Heart right ventricle (tissue), 16 donors: ENCODE data around the gene CFDP1. TPM values are rescaled to one million over a fixed set of nuclear protein-coding genes. Genes with fewer than 3 reads are reported as not detected.

Experiments used
- ATAC-seq, 8 donors: fragments of 200-7000 bp; cut with Tn5 transposase; one replicate each; pipeline ENCODE4 v1.9.1; 2020; ENCODE audit warnings: mild to moderate bottlenecking in 8 of 8, moderate library complexity in 8 of 8, moderate number of reproducible peaks in 1 of 8
- DNase-seq, 2 donors: peaks; one replicate each; pipeline ENCODE4 v3.0.0-alpha.2; 2020
- H3K27ac ChIP-seq, 10 donors: fragments of 200-600 bp; sonication (generic) in 2 of 10; one replicate each; pipeline versions ENCODE4 v1.5.0 to v1.8.0; 2020 to 2022; ENCODE audit warnings: mild to moderate bottlenecking in 3 of 10
- H3K27me3 ChIP-seq, 7 donors: fragments of 200-600 bp; one replicate each; pipeline ENCODE4 v1.8.0; 2021 to 2022; ENCODE audit warnings: mild to moderate bottlenecking in 2 of 7
- H3K36me3 ChIP-seq, 9 donors: fragments of 200-600 bp; sonication (generic) in 1 of 9; one replicate each; pipeline versions ENCODE4 v1.5.0 to v1.8.0; 2020 to 2022; ENCODE audit warnings: mild to moderate bottlenecking in 2 of 9
- H3K4me1 ChIP-seq, 9 donors: fragments of 200-600 bp; sonication (generic) in 1 of 9; one replicate each; pipeline versions ENCODE4 v1.5.0 to v1.8.0; 2020 to 2022; ENCODE audit warnings: mild to moderate bottlenecking in 4 of 9
- H3K4me3 ChIP-seq, 10 donors: fragments of 200-600 bp; sonication (generic) in 2 of 10; one replicate each; pipeline versions ENCODE4 v1.5.0 to v1.8.0; 2020 to 2022; ENCODE audit warnings: mild to moderate bottlenecking in 7 of 10, moderate library complexity in 2 of 10
- H3K9me3 ChIP-seq, 11 donors: fragments of 200-600 bp in 10 of 11; sonication (generic) in 2 of 11; one replicate each; pipeline versions ENCODE4 v1.5.0 to v1.8.0; 2013 to 2022; ENCODE audit warnings: mild to moderate bottlenecking in 2 of 11, control low read depth in 1 of 11, moderate library complexity in 1 of 11
- CTCF ChIP-seq, 9 donors: fragments of 200-600 bp; sonication (generic) in 2 of 9; IDR thresholded peaks; one replicate each; pipeline versions ENCODE4 v1.5.0 to v1.8.0; 2021 to 2022; ENCODE audit warnings: antibody characterized with exemption in 9 of 9, mild to moderate bottlenecking in 5 of 9, moderate library complexity in 1 of 9
- WGBS, 2 donors: extraction: QIAGEN DNeasy Blood & Tissue Kit; methylation state at CpG; one replicate each; pipeline ENCODE4 v1.1.7; 2013; ENCODE audit warnings: inconsistent platforms in 1 of 2; 5-methylcytosine and 5-hydroxymethylcytosine counted together
- intact Hi-C, 10 donors: fragments of 100-400 bp; cut with DNase I; formaldehyde crosslinking; loops; one replicate each; pipeline versions ENCODE4 v1.11.1 to v1.14.2; 2022
- long read RNA-seq, 3 donors: library from polyadenylated mRNA; unstranded; transcript quantifications; one replicate each; pipeline ENCODE4 v2.0.0, GENCODE V29; 2020 to 2021
- polyA plus RNA-seq, 2 donors: library from polyadenylated mRNA; stranded (reverse); fragments of 200-250 nt; gene quantifications; one replicate each; pipeline ENCODE4 v1.2.3, GENCODE V29; 2013
- total RNA-seq, 10 donors: library from RNA; stranded (reverse); fragmentation: NEBNext Ultra II Directional in 3 of 10; extraction: Animal tissue kit (Norgen Biotek cat#: 25700) in 3 of 10; gene quantifications; one replicate each; pipeline versions ENCODE4 v1.2.1 to v1.2.4, GENCODE V29; 2021 to 2023
- donor health status: Arrhythmogenic right ventricular cardiomyopathy.
- donor health status: ischemic (EF 13 %, LVEDD 7.1; RV severe dilation, severe dysfunction).
- donor health status: healthy with polysubstance abuse.
- donor health status: DM: no; HTN: yes; CAD: no.
- donor health status: DM: no; HTN: no; CAD: no.
- donor health status: ischemic (EF 25% LVEDD 6.9; RV normal size, moderate dysfunction).
- donor health status: ischemic (EF 25% LVEDD 5.7; RV mildly dilated, moderate dysfunction).
- donor health status: healthy.
- donor health status: DM: yes; HTN: yes; CAD: no.
- donor health status: Ischemic cardiomyopathy.
- donor health status: ischemic (EF 35%, LVEDD 5.7; RV mildly dilated, moderate dysfunction).
- donor health status: nonischemic (EF 11% LVEDD 7.7; RV severe dilation, severe dysfunction).
- donor health status: DM: yes; HTN: yes; CAD: no.
- donor health status: PGD.
- donor health status: ischemic (EF 29% LVEDD 5.4; RV normal size, mild dysfunction).
- donor health status: nonischemic (EF 23%, LVEDD 6.1; RV moderate dilation, normal function).

The CFDP1 gene
- total RNA-seq (10 to 100 TPM; 19.0 to 27.8 (median 24.9) TPM), polyA plus RNA-seq (10 to 100 TPM; 38.6 to 63.6 TPM)
- long read RNA-seq, donor 1, transcript CFDP1-201 (7 exons, 1,275 nt) = major isoform, 22 of 28 reads
- long read RNA-seq, donor 1, partial matches to known transcripts = 3 of 28 reads
- long read RNA-seq, donor 1, other reads (novel, unspliced or antisense) = 3 of 28 reads
- long read RNA-seq, donor 2, transcript CFDP1-201 (7 exons, 1,275 nt) = major isoform, 20 of 32 reads
- long read RNA-seq, donor 2, partial matches to known transcripts = 4 of 32 reads
- long read RNA-seq, donor 2, other reads (novel, unspliced or antisense) = 7 of 32 reads
- long read RNA-seq, donor 3, transcript CFDP1-201 (7 exons, 1,275 nt) = major isoform, 17 of 27 reads
- long read RNA-seq, donor 3, partial matches to known transcripts = 1 of 27 reads
- long read RNA-seq, donor 3, other reads (novel, unspliced or antisense) = 9 of 27 reads

- peak within 1 kb of the TSS; percentile 88 to 99 (median 95) for H3K27ac ChIP-seq
- WGBS, 2 donors = 1% methylated on average over 85 of the region's 85 CpGs
- peaks cover 0 to 38% (median 26%) of the 10 kb centered on the region in 9 donors for H3K4me1 ChIP-seq
- peak; percentile 97 to 99 (median 98) for ATAC-seq
- no peaks in the 10 kb centered on the region for H3K9me3 ChIP-seq
- intact Hi-C loops = loop anchor here in 1 of 10 donors (1.0 kb wide), 1 partner anchor 84 kb away; no protein-coding TSS in a partner anchor
- H3K4me3 ChIP-seq = peak within 1 kb of the TSS; percentile 57 to 99 (median 88)
- H3K36me3 ChIP-seq = peaks cover 0 to 4% (median 0%) of the 10 kb centered on the region in 9 donors
- TF ChIP-seq CTCF (IDR thresholded peaks at IDR 0.05) = peak in 1 of 9 donors; percentile 15
- H3K27me3 ChIP-seq = no peaks in the 10 kb centered on the region
- peak; percentile 96 for DNase-seq
Observed at GRCh38 chr16:75432828-75433731, at the start of gene CFDP1. TSS of gene CFDP1 (minus strand) at chr16:75433503. CDS start at chr16:75433352, 151 bp downstream.

DNA sequence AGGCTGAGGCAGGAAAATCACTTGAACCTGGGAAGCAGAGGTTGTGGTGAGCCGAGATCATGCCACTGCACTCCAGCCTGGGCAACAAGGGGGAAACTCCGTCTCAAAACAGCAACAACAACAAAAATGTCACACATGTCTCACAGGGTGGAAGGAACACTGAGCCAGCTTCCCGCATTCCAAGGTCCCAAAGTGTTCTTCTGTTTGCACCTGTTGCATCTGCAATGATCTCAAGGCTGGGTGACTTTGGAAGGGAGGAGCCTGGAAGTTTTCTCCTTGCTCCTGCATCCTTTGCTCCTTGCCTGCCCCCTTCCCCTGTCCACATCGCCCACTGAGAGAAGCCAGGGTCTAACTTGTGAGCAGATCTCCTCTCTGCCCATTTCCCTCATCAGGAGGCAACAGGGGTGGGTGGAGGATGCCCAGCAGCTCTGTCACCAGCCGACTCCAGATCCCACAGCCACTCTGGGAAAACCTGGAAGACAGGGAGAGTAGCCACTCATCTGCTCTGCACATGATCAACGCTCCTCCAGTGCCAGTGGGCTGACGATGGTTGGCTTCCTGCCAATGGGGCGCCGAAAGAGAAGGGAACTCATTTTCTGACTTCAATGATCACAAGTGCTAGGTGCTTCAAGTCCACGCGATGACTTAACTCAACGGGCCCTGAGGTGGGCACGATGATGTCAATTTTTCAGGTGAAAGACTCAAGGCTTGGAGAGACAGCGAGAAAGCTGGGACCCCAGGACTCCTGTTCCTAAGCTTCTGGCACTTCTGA lies 49.3 kb upstream of the CFDP1 start:
- 79 to 81% methylated on average over 14 of the region's 14 CpGs for WGBS, 2 donors
- H3K9me3 ChIP-seq = no peaks in the 10 kb centered on the region
- intact Hi-C loops = no loop called here
- DNase-seq (no peak), ATAC-seq (no peak)
- no peak overlapping the region for H3K27ac ChIP-seq
- no peak for TF ChIP-seq CTCF (IDR thresholded peaks at IDR 0.05)
- H3K36me3 ChIP-seq = no peaks in the 10 kb centered on the region
- H3K27me3 ChIP-seq = no peaks in the 10 kb centered on the region
- no peaks in the 10 kb centered on the region for H3K4me1 ChIP-seq
- H3K4me3 ChIP-seq = no peak overlapping the region

DNA sequence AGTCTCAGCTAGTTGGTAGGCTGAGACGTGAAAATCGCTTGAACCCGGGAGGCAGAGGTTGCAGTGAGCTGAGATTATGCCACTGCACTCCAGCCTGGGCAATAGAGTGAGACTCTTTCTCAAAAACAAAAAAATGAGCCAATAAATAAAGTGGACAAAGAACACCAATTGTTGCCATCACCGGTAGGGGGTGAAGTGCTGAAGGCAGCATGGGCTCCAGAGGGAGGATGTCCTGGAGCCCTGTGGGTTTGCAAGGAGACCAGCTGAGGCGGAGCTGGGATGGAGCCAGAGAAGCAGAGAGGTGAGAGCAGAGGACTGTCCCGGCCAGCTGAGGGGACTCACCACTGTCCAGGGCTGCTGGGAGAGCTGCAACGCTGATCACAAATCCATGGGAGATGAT lies 48.2 kb upstream of the CFDP1 start:
- no peak for DNase-seq
- WGBS, 2 donors = 83 to 86% methylated on average over 7 of the region's 7 CpGs
- ATAC-seq = no peak
- no peaks in the 10 kb centered on the region for H3K36me3 ChIP-seq
- H3K4me3 ChIP-seq = no peak overlapping the region
- TF ChIP-seq CTCF (IDR thresholded peaks at IDR 0.05) = no peak
- no peaks in the 10 kb centered on the region for H3K27me3 ChIP-seq
- H3K9me3 ChIP-seq = no peaks in the 10 kb centered on the region
- no peak overlapping the region for H3K27ac ChIP-seq
- H3K4me1 ChIP-seq = no peaks in the 10 kb centered on the region
- intact Hi-C loops = no loop called here
